ENCODE results near the gene RHOF.

- TF ChIP-seq CTCF (IDR thresholded peaks at IDR 0.05) (no peak), EP300 (IDR thresholded peaks at IDR 0.05) (no peak)
Measured at GRCh38 chr12:121789800-121790728, 3.4 kb downstream of the RHOF start.
